Skeletal muscle satellite cell (primary cell): ENCODE data around the gene LRP8.
A peak's percentile ranks its signal among the peaks of the same experiment; 100 is the strongest.

Experiments used
- H3K27me3 ChIP-seq: 2 replicates; pipeline ENCODE4 v1.7.0; 2013; ENCODE audit warnings: low read length; ENCODE audit not compliant: control insufficient read depth, insufficient read depth
- H3K36me3 ChIP-seq: 2 replicates; pipeline ENCODE4 v1.7.0; 2013; ENCODE audit warnings: mild to moderate bottlenecking, control low read depth, low read length; ENCODE audit not compliant: insufficient read depth
- H3K4me1 ChIP-seq: 2 replicates; pipeline ENCODE4 v1.7.0; 2013; ENCODE audit warnings: low read length; ENCODE audit not compliant: control insufficient read depth, insufficient read depth
- H3K4me2 ChIP-seq: 2 replicates; pipeline ENCODE4 v1.7.0; 2013; ENCODE audit warnings: mild to moderate bottlenecking, low read length
- H3K4me3 ChIP-seq: 2 replicates; pipeline ENCODE4 v1.7.0; 2013; ENCODE audit warnings: low read length
- H3K9ac ChIP-seq: 2 replicates; pipeline ENCODE4 v1.7.0; 2013; ENCODE audit warnings: mild to moderate bottlenecking, low read depth, low read length, moderate library complexity
- H3K9me3 ChIP-seq: replicated peaks from 2 replicates; pipeline ENCODE4 v1.7.0; 2013; ENCODE audit warnings: mild to moderate bottlenecking, control low read depth, low read length

The LRP8 gene

DNA sequence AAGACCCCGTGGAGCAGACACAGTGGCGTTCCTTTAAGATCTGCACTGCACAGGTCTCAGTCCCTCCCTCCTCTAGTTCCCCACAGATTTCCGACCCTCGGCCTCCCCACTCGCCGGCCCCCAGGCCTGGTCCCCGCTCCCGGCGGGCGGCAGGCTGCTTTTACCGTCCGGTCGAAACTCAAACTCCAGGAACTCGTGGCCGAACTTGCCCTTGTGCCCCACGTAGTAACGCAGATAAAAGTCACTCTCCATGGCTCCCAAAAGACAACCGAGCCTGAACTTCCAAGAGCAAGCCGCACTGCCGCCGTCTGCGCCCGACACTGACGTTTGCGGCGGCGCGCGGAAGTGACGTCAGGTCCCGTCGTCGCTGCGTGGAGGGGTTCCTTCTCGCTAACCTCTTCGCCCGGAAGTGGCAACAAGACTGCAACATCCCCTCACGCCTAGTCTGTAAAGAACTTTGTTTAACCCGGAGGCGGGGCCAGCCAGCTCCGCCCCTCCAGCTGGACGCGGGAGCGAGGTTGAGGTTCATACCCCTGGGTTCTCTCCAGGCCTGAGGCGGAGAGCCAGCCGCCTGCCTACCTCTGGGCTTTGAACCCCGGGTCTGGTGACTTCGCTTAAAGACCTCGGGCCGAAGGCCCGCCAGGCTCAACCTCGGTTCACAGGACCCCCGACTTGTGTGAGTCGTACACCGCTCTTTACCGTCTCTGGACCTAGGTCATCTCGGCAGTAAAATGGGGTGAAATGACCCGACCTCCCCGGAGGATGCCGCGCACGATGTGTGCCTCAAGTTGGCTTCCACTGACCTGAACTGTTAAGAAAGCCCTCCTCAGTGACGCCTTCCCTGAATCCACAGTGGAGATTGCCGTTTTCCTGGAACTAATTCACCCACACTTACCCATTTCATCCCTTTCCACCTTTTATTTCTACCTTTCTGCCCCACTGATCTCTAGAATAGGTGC lies 89.4 kb downstream of the LRP8 start, which contains the start of gene MAGOH:
TSS of gene MAGOH (minus strand) at position 322 of the 959 bp plus-strand sequence. CDS start at position 252, 70 bp downstream.
- Histone ChIP-seq H3K4me3 (peak within 1 kb of the TSS; percentile 98), H3K27me3 (no peaks in the 10 kb centered on the region), H3K36me3 (peaks cover 27% of the 10 kb centered on the region), H3K9ac (peak within 1 kb of the TSS; percentile 98), H3K4me1 (peaks cover 21% of the 10 kb centered on the region), H3K9me3 (no peaks in the 10 kb centered on the region), H3K4me2 (peak within 1 kb of the TSS; percentile 97)

DNA sequence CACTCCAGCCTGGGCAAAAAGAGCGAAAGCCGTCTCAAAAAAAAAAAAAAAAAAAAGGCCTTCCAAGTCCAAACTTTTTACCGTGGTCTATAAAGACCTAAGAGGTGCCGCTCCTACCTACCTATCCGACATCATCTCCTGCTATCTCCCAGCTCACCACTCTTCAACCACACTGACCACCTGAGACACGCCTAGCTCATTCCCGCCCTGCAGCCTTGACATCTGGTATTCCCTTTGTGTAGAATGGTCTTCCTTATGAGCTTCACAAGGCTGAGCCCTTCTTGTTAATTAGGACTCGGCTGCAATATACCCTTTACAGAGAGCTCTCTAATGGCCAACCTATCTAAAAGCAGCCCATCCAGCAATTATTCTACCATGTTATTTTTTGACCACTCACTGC lies 90.2 kb downstream of the LRP8 start:
- peaks cover 31% of the 10 kb centered on the region for H3K36me3 ChIP-seq
- H3K9me3 ChIP-seq: no peaks in the 10 kb centered on the region
- H3K4me2 ChIP-seq: peak overlapping the region; percentile 97
- H3K4me1 ChIP-seq: peaks cover 21% of the 10 kb centered on the region
- peak overlapping the region; percentile 98 for H3K9ac ChIP-seq
- no peaks in the 10 kb centered on the region for H3K27me3 ChIP-seq
- H3K4me3 ChIP-seq: peak overlapping the region; percentile 98

DNA sequence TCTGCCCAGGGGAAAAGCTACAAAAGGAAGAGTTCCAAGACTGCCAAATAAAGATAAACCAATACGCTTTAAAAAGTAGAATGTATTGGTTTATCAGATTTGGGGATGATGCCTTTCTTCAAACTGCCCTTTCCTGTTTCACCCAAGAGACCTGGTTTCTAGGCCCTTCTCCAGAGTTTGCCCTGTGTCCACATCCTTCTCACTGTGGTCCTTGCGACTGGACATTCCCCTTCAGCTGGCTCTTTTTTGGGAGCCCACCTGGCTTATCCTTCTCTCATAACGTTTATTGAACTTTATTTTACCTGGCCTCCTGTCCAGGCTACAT lies 106.9 kb downstream of the LRP8 start:
- Histone ChIP-seq H3K27me3 (no peaks in the 10 kb centered on the region), H3K4me1 (peaks cover 10% of the 10 kb centered on the region), H3K36me3 (peaks cover 16% of the 10 kb centered on the region), H3K4me2 (peak overlapping the region; percentile 99), H3K4me3 (peak overlapping the region; percentile 100), H3K9me3 (no peaks in the 10 kb centered on the region), H3K9ac (peak overlapping the region; percentile 99)

DNA sequence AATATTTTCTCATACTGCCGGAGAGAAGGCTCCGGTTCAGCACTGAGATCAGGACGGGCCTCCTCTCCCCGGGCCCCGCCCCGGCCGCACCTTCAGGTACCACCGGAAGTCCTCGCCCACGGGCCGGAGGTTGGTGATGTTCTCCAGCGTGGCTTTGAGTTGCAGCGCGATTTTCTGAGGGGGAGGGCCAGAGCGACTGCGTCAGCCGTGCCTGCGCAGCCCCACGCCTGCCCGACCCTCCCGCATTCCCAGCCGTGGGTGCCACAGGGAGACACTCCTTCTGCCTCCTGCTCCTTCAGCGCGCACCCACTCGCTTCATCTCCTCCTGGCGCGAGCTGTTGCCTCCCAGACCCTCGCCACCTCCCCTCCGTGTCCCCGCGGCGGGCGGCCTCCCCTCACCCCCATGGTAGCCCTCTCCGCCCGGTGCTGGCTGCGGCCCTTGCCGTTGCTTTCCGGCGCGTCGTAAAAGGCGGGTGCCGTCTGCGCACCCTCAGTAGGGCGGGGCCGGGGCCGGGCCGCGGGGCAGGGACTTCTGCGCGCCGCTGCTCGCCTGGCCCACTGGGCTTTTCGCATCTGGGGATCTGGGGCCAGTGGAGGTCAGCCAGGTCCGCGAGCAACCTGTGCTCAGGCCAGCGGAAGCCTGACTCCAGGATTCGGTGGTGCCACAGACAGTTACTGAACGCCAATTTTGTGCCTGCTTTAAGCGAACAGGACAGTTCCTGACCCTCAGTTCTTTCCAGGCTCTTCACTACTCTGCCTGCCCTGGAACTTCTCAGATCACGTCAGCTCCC lies 107.5 kb downstream of the LRP8 start, which contains the start of gene CZIB:
TSS of gene CZIB (minus strand) at position 464 of the 791 bp plus-strand sequence. CDS start at position 405, 59 bp downstream.
- H3K9me3 ChIP-seq: no peaks in the 10 kb centered on the region
- H3K27me3 ChIP-seq: no peaks in the 10 kb centered on the region
- peak within 1 kb of the TSS; percentile 99 for H3K9ac ChIP-seq
- H3K4me3 ChIP-seq: peak within 1 kb of the TSS; percentile 100
- H3K4me2 ChIP-seq: peak within 1 kb of the TSS; percentile 99
- peaks cover 16% of the 10 kb centered on the region for H3K36me3 ChIP-seq
- peaks cover 10% of the 10 kb centered on the region for H3K4me1 ChIP-seq

DNA sequence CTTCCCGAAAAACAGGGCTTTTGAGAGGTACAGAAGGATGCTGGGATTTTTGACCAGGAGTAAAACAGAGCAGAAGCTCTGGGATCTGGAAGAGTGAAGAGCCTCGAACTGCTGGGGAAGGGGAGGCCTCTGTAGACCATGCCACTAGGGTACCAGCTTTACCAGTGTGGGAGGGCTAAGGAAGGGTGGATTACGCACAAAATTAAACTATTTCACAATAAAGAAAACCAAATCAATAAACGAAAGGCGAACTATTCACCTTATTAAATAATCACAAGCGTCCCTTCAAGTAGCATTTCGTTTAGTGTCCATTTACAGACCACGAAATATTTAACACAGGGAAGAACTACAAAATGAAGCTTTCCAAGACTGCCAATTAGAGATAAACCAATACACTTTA lies 108.2 kb downstream of the LRP8 start:
- peaks cover 10% of the 10 kb centered on the region for H3K4me1 ChIP-seq
- no peaks in the 10 kb centered on the region for H3K27me3 ChIP-seq
- H3K4me3 ChIP-seq: peak overlapping the region; percentile 100
- H3K9ac ChIP-seq: peak overlapping the region; percentile 99
- H3K9me3 ChIP-seq: no peaks in the 10 kb centered on the region
- H3K4me2 ChIP-seq: peak overlapping the region; percentile 99
- H3K36me3 ChIP-seq: peaks cover 18% of the 10 kb centered on the region

DNA sequence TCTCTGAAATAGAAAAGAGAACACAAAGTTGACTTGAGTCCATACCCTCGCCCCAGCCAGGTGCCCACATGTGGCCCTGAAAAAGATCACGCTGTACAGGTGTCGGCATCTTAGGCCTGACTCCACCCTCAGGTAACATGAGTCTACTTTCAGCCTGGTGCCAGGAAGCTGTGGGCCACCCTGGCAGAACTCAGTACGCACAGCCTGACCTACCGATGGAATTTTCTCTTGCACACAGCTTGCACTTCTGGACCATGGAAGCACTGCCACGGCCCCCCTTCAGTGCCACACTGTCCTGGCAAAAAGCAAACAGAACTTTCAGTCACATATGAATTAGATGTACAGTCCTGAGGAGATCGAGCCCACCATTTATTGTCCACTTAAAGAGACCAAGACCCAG lies 109.7 kb downstream of the LRP8 start:
- no peak overlapping the region for H3K4me3 ChIP-seq
- no peaks in the 10 kb centered on the region for H3K9me3 ChIP-seq
- H3K4me1 ChIP-seq: peaks cover 10% of the 10 kb centered on the region
- no peak overlapping the region for H3K9ac ChIP-seq
- H3K4me2 ChIP-seq: no peak overlapping the region
- H3K36me3 ChIP-seq: peaks cover 30% of the 10 kb centered on the region
- H3K27me3 ChIP-seq: no peaks in the 10 kb centered on the region

DNA sequence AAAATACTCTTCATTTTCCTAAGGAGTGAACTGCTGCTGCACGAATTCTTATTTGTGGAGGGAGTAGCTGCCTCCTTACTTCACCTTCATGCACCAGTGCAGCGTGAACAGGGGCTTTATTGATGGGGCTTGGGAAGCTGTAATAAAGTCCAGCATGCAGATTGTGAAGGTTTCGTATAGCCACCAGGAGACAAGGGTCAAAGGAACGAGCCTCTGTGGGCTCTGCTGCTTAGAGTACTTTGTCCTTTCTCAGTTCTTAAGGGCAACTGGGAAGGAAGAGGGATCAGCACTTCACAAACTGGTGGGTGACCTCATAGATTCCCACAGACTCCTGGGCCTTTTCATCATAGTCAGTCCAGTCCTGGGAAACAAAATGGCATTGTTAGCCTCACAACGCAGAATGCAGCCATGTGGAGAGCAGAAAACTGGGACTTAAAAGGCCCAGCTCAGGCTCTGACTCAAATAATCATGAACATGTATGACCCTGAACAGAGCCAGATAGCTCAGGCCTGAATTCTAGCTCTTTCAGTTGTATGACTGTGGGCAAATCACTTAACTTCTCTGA lies 113.4 kb downstream of the LRP8 start:
- peaks cover 2% of the 10 kb centered on the region for H3K4me1 ChIP-seq
- no peak overlapping the region for H3K4me3 ChIP-seq
- H3K27me3 ChIP-seq: no peaks in the 10 kb centered on the region
- no peak overlapping the region for H3K9ac ChIP-seq
- no peak overlapping the region for H3K4me2 ChIP-seq
- no peaks in the 10 kb centered on the region for H3K9me3 ChIP-seq
- H3K36me3 ChIP-seq: peaks cover 60% of the 10 kb centered on the region

DNA sequence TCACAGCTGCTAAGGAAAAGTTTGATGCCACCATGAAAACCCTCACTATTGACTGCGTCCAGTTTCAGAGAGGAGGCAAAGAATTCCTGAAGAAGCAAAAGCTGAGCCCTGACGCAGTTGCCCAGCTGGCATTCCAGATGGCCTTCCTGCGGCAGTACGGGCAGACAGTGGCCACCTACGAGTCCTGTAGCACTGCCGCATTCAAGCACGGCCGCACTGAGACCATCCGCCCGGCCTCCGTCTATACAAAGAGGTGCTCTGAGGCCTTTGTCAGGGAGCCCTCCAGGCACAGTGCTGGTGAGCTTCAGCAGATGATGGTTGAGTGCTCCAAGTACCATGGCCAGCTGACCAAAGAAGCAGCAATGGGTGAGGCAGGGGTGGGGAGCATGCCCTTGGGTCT lies 116.9 kb downstream of the LRP8 start:
- H3K27me3 ChIP-seq: no peaks in the 10 kb centered on the region

DNA sequence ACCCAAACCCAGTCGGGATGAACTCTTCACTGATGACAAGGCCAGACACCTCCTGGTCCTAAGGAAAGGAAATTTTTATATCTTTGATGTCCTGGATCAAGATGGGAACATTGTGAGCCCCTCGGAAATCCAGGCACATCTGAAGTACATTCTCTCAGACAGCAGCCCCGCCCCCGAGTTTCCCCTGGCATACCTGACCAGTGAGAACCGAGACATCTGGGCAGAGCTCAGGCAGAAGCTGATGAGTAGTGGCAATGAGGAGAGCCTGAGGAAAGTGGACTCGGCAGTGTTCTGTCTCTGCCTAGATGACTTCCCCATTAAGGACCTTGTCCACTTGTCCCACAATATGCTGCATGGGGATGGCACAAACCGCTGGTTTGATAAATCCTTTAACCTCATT lies 117.5 kb downstream of the LRP8 start:
- Histone ChIP-seq H3K4me2 (no peak overlapping the region), H3K4me3 (no peak overlapping the region), H3K36me3 (peaks cover 67% of the 10 kb centered on the region), H3K9ac (no peak overlapping the region), H3K4me1 (no peaks in the 10 kb centered on the region), H3K9me3 (no peaks in the 10 kb centered on the region), H3K27me3 (no peaks in the 10 kb centered on the region)

More for the DNA sequence above, 116.9 kb downstream of the LRP8 start:
- Histone ChIP-seq H3K4me2 (no peak overlapping the region), H3K9ac (no peak overlapping the region), H3K4me3 (no peak overlapping the region), H3K36me3 (peaks cover 64% of the 10 kb centered on the region), H3K9me3 (no peaks in the 10 kb centered on the region), H3K4me1 (no peaks in the 10 kb centered on the region)

DNA sequence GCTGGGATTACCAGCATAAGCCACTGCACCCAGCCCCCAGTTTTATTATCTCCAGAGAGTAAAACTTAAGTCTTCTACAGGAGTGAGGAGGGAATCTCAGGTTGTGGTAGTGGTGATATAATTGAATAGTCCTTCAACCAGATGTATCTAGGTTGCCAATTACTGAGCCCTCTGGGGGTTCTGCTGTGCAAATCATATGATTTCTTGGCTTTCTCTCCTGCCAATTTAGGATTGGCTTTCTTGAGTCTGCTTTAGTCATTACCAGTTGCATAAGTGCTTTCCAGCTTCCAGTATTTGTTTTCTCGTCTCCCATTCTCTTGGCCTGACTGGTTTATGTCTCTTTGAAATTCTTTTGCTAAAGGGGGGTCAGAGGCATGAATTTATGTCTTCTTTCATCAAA lies 120.1 kb downstream of the LRP8 start:
- Histone ChIP-seq H3K9ac (no peak overlapping the region), H3K4me1 (no peaks in the 10 kb centered on the region), H3K4me2 (no peak overlapping the region), H3K36me3 (peaks cover 65% of the 10 kb centered on the region), H3K9me3 (no peaks in the 10 kb centered on the region), H3K4me3 (no peak overlapping the region), H3K27me3 (no peaks in the 10 kb centered on the region)

DNA sequence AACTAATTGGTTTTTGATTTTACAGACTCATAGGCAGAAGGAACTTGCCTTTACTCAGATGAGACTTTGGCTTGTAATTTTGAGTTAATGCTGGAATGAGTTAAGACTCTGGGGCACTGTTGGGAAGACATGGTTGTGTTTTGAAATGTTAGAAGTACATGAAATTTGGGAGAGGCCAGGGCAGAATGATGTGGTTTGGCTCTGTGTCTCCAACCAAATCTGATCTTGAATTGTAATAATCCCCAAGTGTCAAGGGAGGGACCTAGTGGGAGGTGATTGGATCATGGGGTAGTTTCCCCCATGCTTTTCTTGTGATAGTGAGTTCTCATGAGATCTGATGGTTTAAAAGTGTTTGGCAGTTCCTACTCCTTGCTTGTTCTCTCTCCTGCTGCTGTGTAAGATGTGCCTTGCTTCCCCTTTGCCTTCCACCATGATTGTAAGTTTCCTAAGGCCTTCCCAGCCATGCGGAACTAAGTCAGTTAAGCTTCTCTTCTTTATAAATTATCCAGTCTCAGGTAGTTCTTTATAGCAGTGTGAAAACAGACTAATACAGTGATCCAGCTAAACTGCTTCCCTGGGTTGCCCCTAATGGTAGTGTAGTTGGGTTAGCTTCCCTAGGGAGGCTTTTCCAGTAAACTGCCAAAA lies 121.0 kb downstream of the LRP8 start:
- no peak overlapping the region for H3K9ac ChIP-seq
- H3K27me3 ChIP-seq: no peaks in the 10 kb centered on the region
- H3K36me3 ChIP-seq: peaks cover 68% of the 10 kb centered on the region
- no peak overlapping the region for H3K4me3 ChIP-seq
- no peak overlapping the region for H3K4me2 ChIP-seq
- no peaks in the 10 kb centered on the region for H3K9me3 ChIP-seq
- no peaks in the 10 kb centered on the region for H3K4me1 ChIP-seq
